HEK293 (cell line): ENCODE results near the gene RDH5.

Experiments
- BCL6B ChIP-seq: fragments of 450-650 bp; formaldehyde crosslinking; IDR thresholded peaks from 2 replicates; pipeline ENCODE4 v1.5.1; 2017; ENCODE audit warnings: missing biosample characterization, missing genetic modification characterization
- GLIS1 ChIP-seq: fragments of 450-650 bp; formaldehyde crosslinking; IDR thresholded peaks from 2 replicates; pipeline ENCODE4 v1.5.1; 2016; ENCODE audit warnings: missing biosample characterization, missing genetic modification characterization
- GLIS2 ChIP-seq: fragments of 450-650 bp; formaldehyde crosslinking; IDR thresholded peaks from 2 replicates; pipeline ENCODE4 v1.5.1; 2016; ENCODE audit warnings: missing biosample characterization, missing genetic modification characterization
- IKZF3 ChIP-seq: fragments of 450-650 bp; IDR thresholded peaks from 2 replicates; pipeline ENCODE4 v1.5.0; 2018; ENCODE audit warnings: missing biosample characterization, mild to moderate bottlenecking, missing genetic modification characterization, moderate library complexity
- PATZ1 ChIP-seq: fragments of 450-650 bp; formaldehyde crosslinking; IDR thresholded peaks from 2 replicates; pipeline ENCODE4 v1.5.1; 2016; ENCODE audit warnings: missing biosample characterization, missing genetic modification characterization
- REPIN1 ChIP-seq: fragments of 450-650 bp; formaldehyde crosslinking; IDR thresholded peaks from 2 replicates; pipeline ENCODE4 v1.5.1; 2017; ENCODE audit warnings: missing biosample characterization, missing genetic modification characterization, low read depth
- ZBTB17 ChIP-seq: fragments of 450-650 bp; formaldehyde crosslinking; IDR thresholded peaks from 2 replicates; pipeline ENCODE4 v1.5.1; 2016; ENCODE audit warnings: missing biosample characterization, missing genetic modification characterization
- ZNF140 ChIP-seq: fragments of 450-650 bp; formaldehyde crosslinking; IDR thresholded peaks from 2 replicates; pipeline ENCODE4 v1.5.1; 2016; ENCODE audit warnings: missing biosample characterization, missing genetic modification characterization
- ZNF146 ChIP-seq: fragments of 450-650 bp; formaldehyde crosslinking; IDR thresholded peaks from 2 replicates; pipeline ENCODE4 v1.5.1; 2016; ENCODE audit warnings: missing biosample characterization, missing genetic modification characterization
- ZNF24 ChIP-seq: fragments of 450-650 bp; formaldehyde crosslinking; IDR thresholded peaks from 2 replicates; pipeline ENCODE4 v1.5.1; 2016; ENCODE audit warnings: missing biosample characterization, missing genetic modification characterization
- ZNF274 ChIP-seq, 2 experiments: fragments of 200-500 bp in 1 of 2; fragments of 450-650 bp in 1 of 2; sonication (Bioruptor generic) in 1 of 2; formaldehyde crosslinking in 1 of 2; IDR thresholded peaks; 2 replicates each; pipeline versions ENCODE4 v1.5.1 to v1.6.1; 2014 to 2016; ENCODE audit warnings: borderline replicate concordance in 1 of 2, inconsistent platforms in 1 of 2, low read length in 1 of 2, missing biosample characterization in 1 of 2, missing genetic modification characterization in 1 of 2
- ZNF394 ChIP-seq: fragments of 450-650 bp; formaldehyde crosslinking; IDR thresholded peaks from 2 replicates; pipeline ENCODE4 v1.5.1; 2016; ENCODE audit warnings: missing biosample characterization, missing genetic modification characterization, mild to moderate bottlenecking, moderate library complexity, borderline replicate concordance
- ZNF501 ChIP-seq: fragments of 450-650 bp; formaldehyde crosslinking; IDR thresholded peaks from 2 replicates; pipeline ENCODE4 v1.5.1; 2016; ENCODE audit warnings: missing biosample characterization, missing genetic modification characterization
- ZNF521 ChIP-seq: fragments of 450-650 bp; formaldehyde crosslinking; IDR thresholded peaks from 2 replicates; pipeline ENCODE4 v1.5.1; 2017; ENCODE audit warnings: missing biosample characterization, mild to moderate bottlenecking, missing genetic modification characterization
- ZNF596 ChIP-seq: fragments of 450-650 bp; IDR thresholded peaks from 2 replicates; pipeline ENCODE4 v1.5.0; 2018; ENCODE audit warnings: missing biosample characterization, mild to moderate bottlenecking, missing genetic modification characterization, moderate library complexity
- ZNF692 ChIP-seq: fragments of 450-650 bp; formaldehyde crosslinking; IDR thresholded peaks from 2 replicates; pipeline ENCODE4 v1.5.1; 2016; ENCODE audit warnings: missing biosample characterization, missing genetic modification characterization
- TF ChIP-seq, protein P1 (sequence below): fragments of 450-650 bp; formaldehyde crosslinking; IDR thresholded peaks from 2 replicates; pipeline ENCODE4 v1.5.1; 2016; ENCODE audit warnings: missing biosample characterization, missing genetic modification characterization
- TF ChIP-seq, protein P2 (sequence below): fragments of 450-650 bp; formaldehyde crosslinking; IDR thresholded peaks from 2 replicates; pipeline ENCODE4 v1.5.1; 2016; ENCODE audit warnings: missing biosample characterization, missing genetic modification characterization
- TF ChIP-seq, protein P3 (sequence below): fragments of 450-650 bp; formaldehyde crosslinking; IDR thresholded peaks from 2 replicates; pipeline ENCODE4 v1.5.1; 2016; ENCODE audit warnings: missing biosample characterization, missing genetic modification characterization
- TF ChIP-seq, protein P4 (sequence below): fragments of 450-650 bp; formaldehyde crosslinking; IDR thresholded peaks from 2 replicates; pipeline ENCODE4 v1.5.1; 2016; ENCODE audit warnings: missing biosample characterization, missing genetic modification characterization

RDH5 gene

DNA sequence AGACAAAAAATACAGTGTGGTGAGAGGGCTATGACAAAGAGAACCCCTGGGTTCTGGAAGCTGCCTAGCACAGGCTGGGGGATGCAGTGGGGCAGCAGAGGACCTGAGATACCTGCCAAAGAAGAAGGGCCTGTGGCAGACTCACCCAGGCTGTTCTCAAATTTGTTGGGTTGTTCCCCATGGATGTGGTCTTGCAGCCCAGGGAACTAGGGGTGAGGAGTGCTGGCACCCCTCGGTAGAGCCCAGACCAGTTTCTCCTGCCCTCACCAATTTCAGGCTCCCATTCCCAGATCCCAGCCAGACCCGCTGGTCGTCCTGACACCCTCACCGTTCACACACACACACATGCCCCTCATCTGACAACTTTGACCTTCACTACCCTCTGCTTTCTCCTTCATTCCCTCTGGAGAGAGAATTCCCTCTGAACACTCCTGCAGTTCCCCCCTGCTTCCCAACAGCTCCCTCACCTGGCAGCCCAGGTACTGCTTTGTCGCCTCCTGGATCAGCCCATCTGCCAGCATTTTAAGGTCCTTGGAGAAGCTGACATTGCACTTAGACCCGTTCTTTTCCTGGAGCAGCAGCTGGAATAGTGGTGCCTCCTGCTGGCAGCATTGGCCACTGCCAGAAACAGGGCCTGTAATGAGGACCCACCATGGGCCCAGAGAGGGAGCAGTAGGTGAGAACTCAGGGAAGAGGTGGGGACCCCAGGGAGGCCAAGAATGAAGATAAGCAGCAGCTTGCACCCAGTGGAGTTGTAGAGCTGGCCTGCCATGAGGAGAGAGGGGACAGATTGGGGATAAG lies 16.8 kb downstream of the RDH5 start (continued):
- TF ChIP-seq PATZ1 (0 out of 2 replicates have a peak, but pooled peaks have one; percentile 25), ZNF692 (peak; percentile 81), ZNF521 (tag by site-specific recombination) (no peak), ZNF394 (tag by site-specific recombination) (peak; percentile 84; the same call in 1 of the 2 replicates), ZNF146 (tag by site-specific recombination) (no peak), ZNF274 (IDR thresholded peaks at IDR 0.05; ENCODE audit: low read length) (no peak), ZNF274 (tag by site-specific recombination; IDR thresholded peaks at IDR 0.05; ENCODE audit: borderline replicate concordance) (no peak), ZNF501 (peak; percentile 79; the same call in 1 of the 2 replicates), ZBTB17 (tag by site-specific recombination) (peak; percentile 85), GLIS1 (tag by site-specific recombination) (peak; percentile 55; the same call in 1 of the 2 replicates), BCL6B (tag by site-specific recombination) (no peak), IKZF3 (tag by site-specific recombination) (peak; percentile 85), REPIN1 (peak; percentile 27; the same call in 1 of the 2 replicates), ZNF24 (tag by site-specific recombination) (peak; percentile 64; the same call in 1 of the 2 replicates), GLIS2 (tag by site-specific recombination) (0 out of 2 replicates have a peak, but pooled peaks have one; percentile 12), ZNF596 (tag by site-specific recombination) (no peak), ZNF140 (tag by site-specific recombination) (no peak)
- TF ChIP-seq, protein P1, sequence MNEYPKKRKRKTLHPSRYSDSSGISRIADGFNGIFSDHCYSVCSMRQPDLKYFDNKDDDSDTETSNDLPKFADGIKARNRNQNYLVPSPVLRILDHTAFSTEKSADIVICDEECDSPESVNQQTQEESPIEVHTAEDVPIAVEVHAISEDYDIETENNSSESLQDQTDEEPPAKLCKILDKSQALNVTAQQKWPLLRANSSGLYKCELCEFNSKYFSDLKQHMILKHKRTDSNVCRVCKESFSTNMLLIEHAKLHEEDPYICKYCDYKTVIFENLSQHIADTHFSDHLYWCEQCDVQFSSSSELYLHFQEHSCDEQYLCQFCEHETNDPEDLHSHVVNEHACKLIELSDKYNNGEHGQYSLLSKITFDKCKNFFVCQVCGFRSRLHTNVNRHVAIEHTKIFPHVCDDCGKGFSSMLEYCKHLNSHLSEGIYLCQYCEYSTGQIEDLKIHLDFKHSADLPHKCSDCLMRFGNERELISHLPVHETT (tag by site-specific recombination), result no peak
- TF ChIP-seq, protein P2, sequence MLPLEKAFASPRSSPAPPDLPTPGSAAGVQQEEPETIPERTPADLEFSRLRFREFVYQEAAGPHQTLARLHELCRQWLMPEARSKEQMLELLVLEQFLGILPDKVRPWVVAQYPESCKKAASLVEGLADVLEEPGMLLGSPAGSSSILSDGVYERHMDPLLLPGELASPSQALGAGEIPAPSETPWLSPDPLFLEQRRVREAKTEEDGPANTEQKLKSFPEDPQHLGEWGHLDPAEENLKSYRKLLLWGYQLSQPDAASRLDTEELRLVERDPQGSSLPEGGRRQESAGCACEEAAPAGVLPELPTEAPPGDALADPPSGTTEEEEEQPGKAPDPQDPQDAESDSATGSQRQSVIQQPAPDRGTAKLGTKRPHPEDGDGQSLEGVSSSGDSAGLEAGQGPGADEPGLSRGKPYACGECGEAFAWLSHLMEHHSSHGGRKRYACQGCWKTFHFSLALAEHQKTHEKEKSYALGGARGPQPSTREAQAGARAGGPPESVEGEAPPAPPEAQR (tag by site-specific recombination), result no peak
- TF ChIP-seq, protein P3, sequence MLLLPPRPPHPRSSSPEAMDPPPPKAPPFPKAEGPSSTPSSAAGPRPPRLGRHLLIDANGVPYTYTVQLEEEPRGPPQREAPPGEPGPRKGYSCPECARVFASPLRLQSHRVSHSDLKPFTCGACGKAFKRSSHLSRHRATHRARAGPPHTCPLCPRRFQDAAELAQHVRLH, result peak; percentile 55; the same call in 1 of the 2 replicates
- TF ChIP-seq, protein P4, sequence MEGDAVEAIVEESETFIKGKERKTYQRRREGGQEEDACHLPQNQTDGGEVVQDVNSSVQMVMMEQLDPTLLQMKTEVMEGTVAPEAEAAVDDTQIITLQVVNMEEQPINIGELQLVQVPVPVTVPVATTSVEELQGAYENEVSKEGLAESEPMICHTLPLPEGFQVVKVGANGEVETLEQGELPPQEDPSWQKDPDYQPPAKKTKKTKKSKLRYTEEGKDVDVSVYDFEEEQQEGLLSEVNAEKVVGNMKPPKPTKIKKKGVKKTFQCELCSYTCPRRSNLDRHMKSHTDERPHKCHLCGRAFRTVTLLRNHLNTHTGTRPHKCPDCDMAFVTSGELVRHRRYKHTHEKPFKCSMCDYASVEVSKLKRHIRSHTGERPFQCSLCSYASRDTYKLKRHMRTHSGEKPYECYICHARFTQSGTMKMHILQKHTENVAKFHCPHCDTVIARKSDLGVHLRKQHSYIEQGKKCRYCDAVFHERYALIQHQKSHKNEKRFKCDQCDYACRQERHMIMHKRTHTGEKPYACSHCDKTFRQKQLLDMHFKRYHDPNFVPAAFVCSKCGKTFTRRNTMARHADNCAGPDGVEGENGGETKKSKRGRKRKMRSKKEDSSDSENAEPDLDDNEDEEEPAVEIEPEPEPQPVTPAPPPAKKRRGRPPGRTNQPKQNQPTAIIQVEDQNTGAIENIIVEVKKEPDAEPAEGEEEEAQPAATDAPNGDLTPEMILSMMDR, result peak; percentile 98
